H9 (cell line): Measurements from ENCODE around the gene PHC3. TPM values are rescaled to one million over a fixed set of nuclear protein-coding genes. Genes with fewer than 3 reads are reported as not detected.
"Not testable (repeated sequence)": the region's sequence is repeated elsewhere in the genome, so short reads cannot be mapped to it uniquely, and the experiment has no call there.

Experiments used
- DNase-seq: peaks from one replicate; pipeline ENCODE4 v3.0.0-alpha.2; 2017
- H2AFZ ChIP-seq: one replicate; pipeline ENCODE4 v1.6.1; 2013; ENCODE audit warnings: mild to moderate bottlenecking, low read length, control low read depth, moderate library complexity
- H2AK5ac ChIP-seq: 2 replicates; pipeline ENCODE4 v1.6.1; 2013; ENCODE audit warnings: low read length, control low read depth, mixed read lengths; ENCODE audit not compliant: insufficient read length
- H2BK120ac ChIP-seq: one replicate; pipeline ENCODE4 v1.6.1; 2013; ENCODE audit warnings: low read depth, mild to moderate bottlenecking, low read length, control low read depth, inconsistent platforms; ENCODE audit not compliant: poor library complexity, severe bottlenecking
- H2BK12ac ChIP-seq: 2 replicates; pipeline ENCODE4 v1.6.1; 2013; ENCODE audit warnings: low read length, control low read depth, mixed read lengths, low read depth; ENCODE audit not compliant: insufficient read length
- H2BK15ac ChIP-seq: 2 replicates; pipeline ENCODE4 v1.6.1; 2013; ENCODE audit warnings: low read depth, low read length, control low read depth
- H2BK20ac ChIP-seq: one replicate; pipeline ENCODE4 v1.6.1; 2013; ENCODE audit warnings: low read depth, mild to moderate bottlenecking, low read length, control low read depth, inconsistent platforms; ENCODE audit not compliant: poor library complexity, severe bottlenecking
- H2BK5ac ChIP-seq: 2 replicates; pipeline ENCODE4 v1.6.1; 2013; ENCODE audit warnings: low read length, control low read depth, mixed read lengths; ENCODE audit not compliant: insufficient read length
- H3K14ac ChIP-seq: 2 replicates; pipeline ENCODE4 v1.6.1; 2013; ENCODE audit warnings: low read length, control low read depth; ENCODE audit not compliant: insufficient read depth
- H3K18ac ChIP-seq: 2 replicates; pipeline ENCODE4 v1.6.1; 2013; ENCODE audit warnings: low read depth, mild to moderate bottlenecking, mixed read lengths, low read length, control low read depth; ENCODE audit not compliant: insufficient read length
- H3K23ac ChIP-seq: 2 replicates; pipeline ENCODE4 v1.6.1; 2013; ENCODE audit warnings: low read length, control low read depth, mixed read lengths, low read depth; ENCODE audit not compliant: insufficient read length
- H3K23me2 ChIP-seq: 2 replicates; pipeline ENCODE4 v1.6.1; 2013; ENCODE audit warnings: low read depth, mild to moderate bottlenecking, mixed read lengths, low read length, control low read depth; ENCODE audit not compliant: insufficient read length, poor library complexity, severe bottlenecking
- H3K27ac ChIP-seq: 2 replicates; pipeline ENCODE4 v1.5.1; 2013; ENCODE audit warnings: low read length, control low read depth, mixed read lengths, low read depth; ENCODE audit not compliant: insufficient read length
- H3K27me3 ChIP-seq: 2 replicates; pipeline ENCODE4 v1.6.1; 2013; ENCODE audit warnings: low read length, control low read depth, inconsistent platforms; ENCODE audit not compliant: insufficient read depth
- H3K4ac ChIP-seq: 2 replicates; pipeline ENCODE4 v1.6.1; 2013; ENCODE audit warnings: low read depth, mild to moderate bottlenecking, control low read depth, inconsistent platforms, low read length, moderate library complexity
- H3K4me1 ChIP-seq: 2 replicates; pipeline ENCODE4 v1.6.1; 2013; ENCODE audit warnings: low read length, control low read depth, inconsistent platforms; ENCODE audit not compliant: insufficient read depth
- H3K4me2 ChIP-seq: 2 replicates; pipeline ENCODE4 v1.6.1; 2013; ENCODE audit warnings: low read length, control low read depth, mixed read lengths; ENCODE audit not compliant: insufficient read length, insufficient read depth
- H3K56ac ChIP-seq: 2 replicates; pipeline ENCODE4 v1.6.1; 2013; ENCODE audit warnings: low read depth, mild to moderate bottlenecking, mixed read lengths, low read length, control low read depth; ENCODE audit not compliant: insufficient read length
- H3K79me1 ChIP-seq: 2 replicates; pipeline ENCODE4 v1.6.1; 2013; ENCODE audit warnings: low read depth, mild to moderate bottlenecking, moderate library complexity, low read length, control low read depth, inconsistent platforms; ENCODE audit not compliant: insufficient read depth, poor library complexity, severe bottlenecking
- H3K79me2 ChIP-seq: 2 replicates; pipeline ENCODE4 v1.6.1; 2013; ENCODE audit warnings: low read length, control low read depth, inconsistent platforms; ENCODE audit not compliant: insufficient read depth
- H3K9ac ChIP-seq: 2 replicates; pipeline ENCODE4 v1.6.1; 2013; ENCODE audit warnings: low read length, control low read depth, mixed read lengths; ENCODE audit not compliant: insufficient read length; ENCODE audit errors: extremely low read depth
- H3K9me3 ChIP-seq: one replicate; pipeline ENCODE4 v1.6.1; 2013; ENCODE audit warnings: low read depth, low read length, inconsistent platforms; ENCODE audit not compliant: control insufficient read depth
- H3T11ph ChIP-seq: one replicate; pipeline ENCODE4 v1.6.1; 2013; ENCODE audit warnings: mild to moderate bottlenecking, low read length, control low read depth, inconsistent platforms
- H4K20me1 ChIP-seq: one replicate; pipeline ENCODE4 v1.6.1; 2013; ENCODE audit not compliant: control insufficient read depth, insufficient read length, insufficient read depth
- H4K5ac ChIP-seq: 2 replicates; pipeline ENCODE4 v1.6.1; 2013; ENCODE audit warnings: low read depth, mild to moderate bottlenecking, mixed read lengths, low read length, control low read depth; ENCODE audit not compliant: insufficient read length
- H4K8ac ChIP-seq: replicated peaks from 2 replicates; pipeline ENCODE4 v1.6.1; 2013; ENCODE audit warnings: low read length, control low read depth, mixed read lengths, low read depth; ENCODE audit not compliant: insufficient read length
- H4K91ac ChIP-seq: 2 replicates; pipeline ENCODE4 v1.6.1; 2013; ENCODE audit warnings: low read depth, mild to moderate bottlenecking, moderate library complexity, mixed read lengths, low read length, control low read depth; ENCODE audit not compliant: insufficient read length
- H3K27ac Mint-ChIP-seq, 3 experiments: 2 replicates in 2 of 3; 3 replicates in 1 of 3; pipeline ENCODE4 v1.8.0; 2020 to 2021; ENCODE audit warnings: mixed read lengths in 3 of 3, mild to moderate bottlenecking in 1 of 3, moderate library complexity in 1 of 3
- H3K27me3 Mint-ChIP-seq: 2 replicates; pipeline ENCODE4 v1.8.0; 2021; ENCODE audit warnings: low read depth, mild to moderate bottlenecking, moderate library complexity, mixed read lengths
- H3K36me3 Mint-ChIP-seq, 3 experiments: 2 replicates in 2 of 3; 3 replicates in 1 of 3; pipeline ENCODE4 v1.8.0; 2020 to 2021; ENCODE audit warnings: low read depth in 3 of 3, mixed read lengths in 3 of 3; ENCODE audit not compliant: insufficient read depth in 1 of 3
- H3K4me1 Mint-ChIP-seq, 2 experiments: 2 replicates each; pipeline ENCODE4 v1.8.0; 2020; ENCODE audit warnings: mixed read lengths in 2 of 2
- H3K4me3 Mint-ChIP-seq, 2 experiments: 2 replicates in 1 of 2; 3 replicates in 1 of 2; pipeline ENCODE4 v1.8.0; 2020 to 2021; ENCODE audit warnings: mild to moderate bottlenecking in 2 of 2, mixed read lengths in 2 of 2, moderate library complexity in 1 of 2
- H3K9me3 Mint-ChIP-seq, 2 experiments: 2 replicates in 1 of 2; 3 replicates in 1 of 2; pipeline ENCODE4 v1.8.0; 2020; ENCODE audit warnings: mild to moderate bottlenecking in 2 of 2, mixed read lengths in 2 of 2, moderate library complexity in 1 of 2
- CTCF ChIP-seq: fragments of 200-600 bp; sonication (generic); conservative IDR thresholded peaks from 3 replicates; pipeline ENCODE4 v1.8.0; 2021; ENCODE audit warnings: antibody characterized with exemption, mild to moderate bottlenecking
- WGBS: extraction: QIAGEN DNeasy Blood & Tissue Kit; methylation state at CpG from one replicate; pipeline ENCODE4 v1.1.7; 2013; ENCODE audit warnings: missing lambda C conversion rate, low lambda C conversion rate, mixed read lengths; ENCODE audit not compliant: insufficient read length; ENCODE audit errors: extremely low coverage; 5-methylcytosine and 5-hydroxymethylcytosine counted together
- total RNA-seq: library from RNA; stranded (reverse); gene quantifications from 2 replicates; pipeline ENCODE4 v1.2.1, GENCODE V29; 2021

The PHC3 gene
- total RNA-seq, 1 experiment from 2014 or later: 26.4 TPM

GRCh38 chr3:170207717-170208116, 26.2 kb upstream of the PHC3 start:
- Histone ChIP-seq H3K79me1 (no peaks in the 10 kb centered on the region), H2AFZ (no peak overlapping the region), H3K27ac (no peak overlapping the region), H3K9me3 (no peaks in the 10 kb centered on the region), H3K4ac (no peak overlapping the region), H3K27me3 (no peaks in the 10 kb centered on the region), H3K23me2 (no peaks in the 10 kb centered on the region), H3K18ac (no peak overlapping the region), H3K4me1 (no peaks in the 10 kb centered on the region), H3K56ac (no peak overlapping the region), H4K20me1 (no peaks in the 10 kb centered on the region), H2BK12ac (no peak overlapping the region), H3T11ph (no peak overlapping the region), H4K91ac (no peak overlapping the region), H4K8ac (no peak overlapping the region), H2BK120ac (no peak overlapping the region), H4K5ac (no peak overlapping the region), H2BK5ac (no peak overlapping the region), H2BK20ac (no peak overlapping the region), H3K23ac (no peak overlapping the region), H3K79me2 (no peaks in the 10 kb centered on the region), H2AK5ac (no peak overlapping the region), H3K4me2 (no peak overlapping the region), H2BK15ac (no peak overlapping the region), H3K9ac (no peak overlapping the region), H3K14ac (no peak overlapping the region)
- peaks cover 13 to 17% of the 10 kb centered on the region in 2 experiments for H3K9me3 Mint-ChIP-seq
- no peak overlapping the region for H3K4me3 Mint-ChIP-seq
- no peak for DNase-seq
- H3K4me1 Mint-ChIP-seq: peaks cover 4% of the 10 kb centered on the region in 2 experiments
- H3K36me3 Mint-ChIP-seq: peaks cover 0 to 6% (median 6%) of the 10 kb centered on the region in 3 experiments; a peak in 5 of 7 replicates
- H3K27me3 Mint-ChIP-seq: peaks cover 1% of the 10 kb centered on the region; the same call in 1 of the 2 replicates
- TF ChIP-seq CTCF: no peak
- WGBS: no CpG with 5 or more reads among the region's 6 CpGs
- H3K27ac Mint-ChIP-seq: no peak overlapping the region

- H3K79me1 ChIP-seq, H4K91ac ChIP-seq, H4K5ac ChIP-seq, H3K4me1 Mint-ChIP-seq, H3K4ac ChIP-seq, H3K79me2 ChIP-seq, H3K27ac ChIP-seq, H3K36me3 Mint-ChIP-seq, H3K9me3 ChIP-seq, H2BK20ac ChIP-seq, H3K4me1 ChIP-seq, DNase-seq, H3T11ph ChIP-seq, H3K27ac Mint-ChIP-seq, H3K4me3 Mint-ChIP-seq, H2AFZ ChIP-seq, H3K4me2 ChIP-seq, H3K27me3 Mint-ChIP-seq, H3K56ac ChIP-seq, H3K23ac ChIP-seq, H4K8ac ChIP-seq, H3K14ac ChIP-seq, H2BK5ac ChIP-seq, H2AK5ac ChIP-seq, H2BK15ac ChIP-seq, H2BK12ac ChIP-seq, H3K18ac ChIP-seq, H4K20me1 ChIP-seq, H3K27me3 ChIP-seq, H3K23me2 ChIP-seq, H3K9ac ChIP-seq, H2BK120ac ChIP-seq: not testable (repeated sequence)
- no CpG with 5 or more reads among the region's 11 CpGs for WGBS
- H3K9me3 Mint-ChIP-seq: peaks cover 6 to 13% of the 10 kb centered on the region in 2 experiments
These were observed 24.7 kb upstream of the PHC3 start for GRCh38 chr3:170206164-170206762.
